ENCODE data around the gene FMOD. TPM values are rescaled to one million over a fixed set of nuclear protein-coding genes. Genes with fewer than 3 reads are reported as not detected.

Gene FMOD
- total RNA-seq, 3 donors from 2014 or later (not counting 1 experiment from before 2014, with no cell fraction given), result not detected

GRCh38 chr1:203340112-203340790, 10.7 kb downstream of the FMOD start:
- H3K4me3 Mint-ChIP-seq, result no peak overlapping the region
- 37% methylated on average over 5 of the region's 7 CpGs for WGBS (ENCODE audit: insufficient coverage)
- peaks cover 31 to 32% of the 10 kb centered on the region in 2 donors for H3K27me3 Mint-ChIP-seq (ENCODE audit: low read depth in 2 of 2)
- DNase-seq (peak; percentile 28 to 84), ATAC-seq (peak; percentile 74 to 77 (median 77))
- peaks cover 6% of the 10 kb centered on the region for H3K4me1 ChIP-seq (ENCODE audit: control insufficient read depth, insufficient read depth, low read length)
- intact Hi-C loops (cut with micrococcal nuclease), result loop anchor here (2.0 kb wide), 1 partner anchor 147 kb away; no protein-coding TSS in a partner anchor
- H3K9me3 Mint-ChIP-seq, result no peaks in the 10 kb centered on the region
- H3K27ac Mint-ChIP-seq, result no peak overlapping the region
- TF ChIP-seq CTCF (IDR thresholded peaks at IDR 0.05), result peak; percentile 85
- H3K4me1 Mint-ChIP-seq, result peaks cover 20 to 23% of the 10 kb centered on the region in 2 donors
- no peaks in the 10 kb centered on the region for H3K36me3 ChIP-seq (ENCODE audit: control insufficient read depth, insufficient read depth, low read length)
- no peak overlapping the region for H3K4me3 ChIP-seq (ENCODE audit: low read length)
- peaks cover 7% of the 10 kb centered on the region for H3K27me3 ChIP-seq (ENCODE audit: control insufficient read depth, insufficient read depth, low read length)
- no peaks in the 10 kb centered on the region for H3K9me3 ChIP-seq (ENCODE audit: control insufficient read depth, insufficient read depth, low read length)
- H3K27ac ChIP-seq (ENCODE audit: low read length), result no peak overlapping the region
- H3K36me3 Mint-ChIP-seq, result no peaks in the 10 kb centered on the region

- no peaks in the 10 kb centered on the region for H3K36me3 ChIP-seq (ENCODE audit: control insufficient read depth, insufficient read depth, low read length)
- no peak overlapping the region for H3K27ac ChIP-seq (ENCODE audit: low read length)
- Mint-ChIP-seq H3K27ac (no peak overlapping the region), H3K4me1 (peaks cover 20 to 23% of the 10 kb centered on the region in 2 donors), H3K9me3 (no peaks in the 10 kb centered on the region), H3K4me3 (no peak overlapping the region), H3K36me3 (no peaks in the 10 kb centered on the region), H3K27me3 (ENCODE audit: low read depth in 2 of 2) (peaks cover 19 to 25% of the 10 kb centered on the region in 2 donors)
- peak; percentile 90 for TF ChIP-seq CTCF (IDR thresholded peaks at IDR 0.05)
- DNase-seq (peak; percentile 44 to 86), ATAC-seq (peak; percentile 80 to 88 (median 81))
- peaks cover 7% of the 10 kb centered on the region for H3K27me3 ChIP-seq (ENCODE audit: control insufficient read depth, insufficient read depth, low read length)
- H3K9me3 ChIP-seq (ENCODE audit: control insufficient read depth, insufficient read depth, low read length), result no peaks in the 10 kb centered on the region
- intact Hi-C loops (cut with micrococcal nuclease), result loop anchor here (1.0 kb wide), 2 partner anchors 65 to 71 kb away; no protein-coding TSS in a partner anchor
- H3K4me1 ChIP-seq (ENCODE audit: control insufficient read depth, insufficient read depth, low read length), result peaks cover 6% of the 10 kb centered on the region
- H3K4me3 ChIP-seq (ENCODE audit: low read length), result no peak overlapping the region
- 51% methylated on average over 16 of the region's 18 CpGs for WGBS (ENCODE audit: insufficient coverage)
Observed at GRCh38 chr1:203338335-203339036, 12.4 kb downstream of the FMOD start.

GRCh38 chr1:203336097-203336496, 14.8 kb downstream of the FMOD start:
- TF ChIP-seq CTCF (IDR thresholded peaks at IDR 0.05), result no peak
- Mint-ChIP-seq H3K4me3 (no peak overlapping the region), H3K4me1 (peaks cover 13 to 20% of the 10 kb centered on the region in 2 donors), H3K27me3 (ENCODE audit: low read depth in 2 of 2) (peaks cover 0 to 7% of the 10 kb centered on the region in 2 donors), H3K9me3 (no peaks in the 10 kb centered on the region), H3K27ac (peak overlapping the region in 1 of 2 donors; percentile 7), H3K36me3 (no peaks in the 10 kb centered on the region)
- intact Hi-C loops (cut with micrococcal nuclease), result no loop called here
- H3K27ac ChIP-seq (ENCODE audit: low read length), result no peak overlapping the region
- H3K36me3 ChIP-seq (ENCODE audit: control insufficient read depth, insufficient read depth, low read length), result no peaks in the 10 kb centered on the region
- no peaks in the 10 kb centered on the region for H3K9me3 ChIP-seq (ENCODE audit: control insufficient read depth, insufficient read depth, low read length)
- peaks cover 3% of the 10 kb centered on the region for H3K4me1 ChIP-seq (ENCODE audit: control insufficient read depth, insufficient read depth, low read length)
- 65% methylated on average over 1 of the region's 1 CpG for WGBS (ENCODE audit: insufficient coverage)
- no peak overlapping the region for H3K4me3 ChIP-seq (ENCODE audit: low read length)
- DNase-seq (no peak), ATAC-seq (no peak)
- no peaks in the 10 kb centered on the region for H3K27me3 ChIP-seq (ENCODE audit: control insufficient read depth, insufficient read depth, low read length)
